Stomach (tissue), 4 donors: ENCODE data around the gene LRGUK.

Experiments used
- CTCF ChIP-seq, 7 experiments: fragments of 450-650 bp in 4 of 7; fragments of 200-600 bp in 3 of 7; sonication (generic) in 3 of 7; IDR thresholded peaks; one replicate each; pipeline ENCODE4 v1.5.1; 2016 to 2019; ENCODE audit warnings: antibody characterized with exemption in 7 of 7, control low read depth in 2 of 7, mild to moderate bottlenecking in 1 of 7
- EP300 ChIP-seq: sonication (generic); formaldehyde crosslinking; IDR thresholded peaks from one replicate; pipeline ENCODE4 v1.6.1; 2017; ENCODE audit warnings: antibody characterized with exemption
- POLR2AphosphoS5 ChIP-seq, 3 donors: sonication (generic); formaldehyde crosslinking; IDR thresholded peaks; one replicate each; pipeline ENCODE4 v1.6.1; 2016; ENCODE audit warnings: antibody characterized with exemption in 3 of 3

DNA sequence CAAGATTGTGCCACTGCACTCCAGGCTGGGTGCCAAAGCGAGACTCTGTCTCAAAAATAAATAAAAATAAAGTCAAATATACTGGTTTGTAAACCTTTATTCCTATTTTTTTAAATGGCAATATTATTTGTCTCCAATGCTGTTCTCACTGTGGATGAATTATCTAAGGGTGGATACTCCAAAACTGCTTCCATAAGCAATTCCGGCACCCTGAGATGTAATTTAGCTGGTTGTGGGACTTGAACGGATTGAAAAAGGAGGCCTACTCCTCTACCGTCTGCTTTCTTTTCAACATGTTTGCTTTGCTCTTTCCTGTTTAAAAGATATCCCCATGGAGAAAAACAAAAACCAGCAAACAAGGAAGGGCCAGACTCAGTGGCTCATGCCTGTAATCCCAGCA is 135.2 kb downstream of the LRGUK start:
- TF ChIP-seq CTCF (IDR thresholded peaks at IDR 0.05) (no peak), POLR2AphosphoS5 (IDR thresholded peaks at IDR 0.05) (no peak), EP300 (no peak)
